Erythroblast (primary cell): ENCODE data around the gene ADH4.

Experiments
- GATA1 ChIP-seq: IDR thresholded peaks from 2 replicates; pipeline ENCODE4 v1.6.1; 2011; ENCODE audit warnings: low read depth, mild to moderate bottlenecking, control low read depth, low read length, moderate library complexity
- POLR2A ChIP-seq: IDR thresholded peaks from 2 replicates; pipeline ENCODE4 v1.6.1; 2011; ENCODE audit warnings: mild to moderate bottlenecking, low read length

DNA sequence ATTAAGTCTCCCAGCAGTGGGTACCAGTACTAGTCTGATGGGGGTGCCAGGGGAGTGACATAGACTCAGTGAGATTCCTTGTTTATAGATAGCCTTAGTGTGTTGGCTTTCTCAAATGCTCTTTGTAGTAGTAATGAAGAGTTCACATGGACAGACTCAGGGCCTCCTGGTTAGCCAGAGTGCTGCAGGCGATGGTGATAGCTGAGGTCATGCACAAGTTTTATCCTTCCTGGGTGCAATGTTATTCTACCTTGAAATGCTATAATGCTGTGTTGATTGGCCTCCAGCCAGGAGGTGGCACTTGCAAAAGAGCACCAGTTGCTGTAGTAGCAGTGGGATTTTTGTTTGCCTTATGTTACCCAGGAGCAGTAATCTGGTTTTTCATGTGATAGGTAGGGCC is 35.5 kb upstream of the ADH4 start:
- TF ChIP-seq POLR2A: no peak
- no peak for TF ChIP-seq GATA1
